Erythroblast (primary cell): Measurements from ENCODE around the gene CDC42BPA.

Experiments used
- GATA1 ChIP-seq: IDR thresholded peaks from 2 replicates; pipeline ENCODE4 v1.6.1; 2011; ENCODE audit warnings: low read depth, mild to moderate bottlenecking, control low read depth, low read length, moderate library complexity
- POLR2A ChIP-seq: IDR thresholded peaks from 2 replicates; pipeline ENCODE4 v1.6.1; 2011; ENCODE audit warnings: mild to moderate bottlenecking, low read length

- TF ChIP-seq POLR2A (no peak), GATA1 (no peak)
Measured at GRCh38 chr1:227325156-227325555, 6.9 kb upstream of the CDC42BPA start.
